HCT116 (cell line): Measurements from ENCODE around the gene MOB3B. TPM values are rescaled to one million over a fixed set of nuclear protein-coding genes. Genes with fewer than 3 reads are reported as not detected.

Experiments
- ATAC-seq: fragments of 200-7000 bp; cut with Tn5 transposase; 2 replicates; pipeline ENCODE4 v1.9.1; 2020; ENCODE audit warnings: mild to moderate bottlenecking, moderate library complexity
- BruUV-seq: library from RNA; stranded (reverse); fragments of 400-500 nt; replicated peaks from 2 replicates; lab custom pipeline; 2021; lab: Mats Ljungman, UMichigan
- CTCF ChIA-PET: fragments of 300-600 bp; sonication (Branson Sonifier 250); formaldehyde crosslinking; loops from one replicate; lab custom pipeline; 2021; ENCODE audit warnings: antibody characterized with exemption; lab: Charles Lee
- POLR2A ChIA-PET: fragments of 300-600, 350-600 bp; sonication (Branson Sonifier 250); formaldehyde crosslinking; loops from one replicate; lab custom pipeline; 2021; ENCODE audit warnings: antibody characterized with exemption; lab: Charles Lee
- RAD21 ChIA-PET, 2 experiments: fragments of 300-600 bp; sonication (Branson Sonifier 250); formaldehyde crosslinking; loops; one replicate each; lab custom pipeline; 2023; ENCODE audit warnings: low total read pairs in 2 of 2; ENCODE audit not compliant: uncharacterized antibody in 2 of 2, unreplicated experiment in 2 of 2, low non-redundant PET in 1 of 2; lab: Charles Lee
- DNase-seq: peaks from one replicate; pipeline ENCODE4 v3.0.0-alpha.2; 2010; ENCODE audit warnings: low read depth, low spot score
- H2AFZ ChIP-seq: fragments of 200-600 bp; shearing (Covaris generic), sonication (generic); 2 replicates; pipeline ENCODE4 v1.6.1; 2017; ENCODE audit warnings: low read depth, mixed run types, mixed read lengths, antibody characterized with exemption, low read length; ENCODE audit not compliant: poor library complexity, severe bottlenecking
- H3K27ac ChIP-seq: 2 replicates; pipeline ENCODE4 v1.5.1; 2012; ENCODE audit warnings: low read depth, low read length
- H3K27me3 ChIP-seq: fragments of 200-600 bp; sonication (generic); 2 replicates; pipeline ENCODE4 v1.6.1; 2016; ENCODE audit warnings: mixed run types, low read length, mixed read lengths; ENCODE audit not compliant: insufficient read depth
- H3K36me3 ChIP-seq, 2 experiments: fragments of 200-500 bp in 1 of 2; fragments of 200-600 bp in 1 of 2; sonication (Bioruptor generic) in 1 of 2; sonication (generic) in 1 of 2; 2 replicates each; pipeline versions ENCODE4 v1.5.1 to v1.6.1; 2014 to 2016; ENCODE audit warnings: low read length in 2 of 2, inconsistent platforms in 1 of 2, mixed read lengths in 1 of 2, mixed run types in 1 of 2; ENCODE audit not compliant: insufficient read depth in 2 of 2, control insufficient read depth in 1 of 2
- H3K4me1 ChIP-seq, 2 experiments: fragments of 200-600 bp in 1 of 2; sonication (generic) in 1 of 2; 2 replicates each; pipeline versions ENCODE4 v1.5.1 to v1.6.1; 2012 to 2017; ENCODE audit warnings: low read length in 2 of 2, inconsistent platforms in 1 of 2, mild to moderate bottlenecking in 1 of 2, mixed read lengths in 1 of 2, mixed run types in 1 of 2, moderate library complexity in 1 of 2; ENCODE audit not compliant: insufficient read depth in 2 of 2, control insufficient read depth in 1 of 2
- H3K4me2 ChIP-seq: fragments of 200-600 bp; sonication (generic); 2 replicates; pipeline ENCODE4 v1.6.1; 2017; ENCODE audit warnings: mixed run types, low read length, mixed read lengths
- H3K4me3 ChIP-seq, 2 experiments: fragments of 200-600 bp in 1 of 2; sonication (generic) in 1 of 2; replicated peaks in 1 of 2; 2 replicates each; pipeline ENCODE4 v1.5.1; 2011 to 2016; ENCODE audit warnings: low read length in 2 of 2, control low read depth in 1 of 2, low read depth in 1 of 2, mild to moderate bottlenecking in 1 of 2, mixed read lengths in 1 of 2, mixed run types in 1 of 2
- H3K79me2 ChIP-seq: fragments of 200-600 bp; sonication (generic); 2 replicates; pipeline ENCODE4 v1.6.1; 2017; ENCODE audit warnings: mild to moderate bottlenecking, mixed run types, low read length, moderate library complexity, mixed read lengths; ENCODE audit not compliant: insufficient read depth
- H3K9ac ChIP-seq: fragments of 200-600 bp; sonication (generic); 2 replicates; pipeline ENCODE4 v1.6.1; 2016; ENCODE audit warnings: low read length, mixed read lengths
- H3K9me2 ChIP-seq: fragments of 200-600 bp; sonication (generic), shearing (Covaris generic); 2 replicates; pipeline ENCODE4 v1.6.1; 2017; ENCODE audit warnings: mixed run types, mild to moderate bottlenecking, moderate library complexity; ENCODE audit not compliant: insufficient read depth
- H3K9me3 ChIP-seq, 2 experiments: fragments of 200-500 bp in 1 of 2; fragments of 200-600 bp in 1 of 2; sonication (Bioruptor generic) in 1 of 2; sonication (generic) in 1 of 2; 2 replicates each; pipeline ENCODE4 v1.6.1; 2014 to 2017; ENCODE audit warnings: low read length in 2 of 2, mixed read lengths in 2 of 2, inconsistent platforms in 1 of 2, low read depth in 1 of 2, mild to moderate bottlenecking in 1 of 2, mixed run types in 1 of 2, moderate library complexity in 1 of 2; ENCODE audit not compliant: control insufficient read depth in 1 of 2, insufficient read depth in 1 of 2
- H4K20me1 ChIP-seq: fragments of 200-600 bp; sonication (generic), shearing (Covaris generic); 2 replicates; pipeline ENCODE4 v1.6.1; 2017; ENCODE audit warnings: mixed run types, mild to moderate bottlenecking, moderate library complexity; ENCODE audit not compliant: insufficient read depth
- ELF1 ChIP-seq: IDR thresholded peaks from 2 replicates; pipeline ENCODE4 v1.6.1; 2012; ENCODE audit warnings: low read depth, borderline replicate concordance
- EZH2phosphoT487 ChIP-seq: fragments of 200-600 bp; IDR thresholded peaks from 2 replicates; pipeline ENCODE4 v1.6.1; 2018; ENCODE audit warnings: antibody characterized with exemption, borderline replicate concordance
- FOSL1 ChIP-seq: IDR thresholded peaks from 2 replicates; pipeline ENCODE4 v1.6.1; 2012; ENCODE audit warnings: low read depth
- JUND ChIP-seq: IDR thresholded peaks from 2 replicates; pipeline ENCODE4 v1.6.1; 2012
- POLR2A ChIP-seq: IDR thresholded peaks from 2 replicates; pipeline ENCODE4 v1.7.0; 2011; ENCODE audit warnings: borderline replicate concordance; ENCODE audit not compliant: insufficient read depth, insufficient read length; ENCODE audit errors: extremely low read depth
- POLR2AphosphoS5 ChIP-seq: IDR thresholded peaks from 2 replicates; pipeline ENCODE4 v1.6.1; 2011; ENCODE audit warnings: mild to moderate bottlenecking, low read depth, low read length, moderate library complexity
- RAD21 ChIP-seq: IDR thresholded peaks from 2 replicates; pipeline ENCODE4 v1.6.1; 2012; ENCODE audit warnings: low read depth, mild to moderate bottlenecking
- SP1 ChIP-seq: IDR thresholded peaks from 2 replicates; pipeline ENCODE4 v1.6.1; 2012; ENCODE audit warnings: low read depth
- SRF ChIP-seq: IDR thresholded peaks from 2 replicates; pipeline ENCODE4 v1.6.1; 2012; ENCODE audit warnings: low read depth
- TCF7L2 ChIP-seq: IDR thresholded peaks from 2 replicates; pipeline ENCODE4 v1.7.0; 2011; ENCODE audit warnings: borderline replicate concordance, inconsistent platforms; ENCODE audit not compliant: insufficient read depth, insufficient read length; ENCODE audit errors: extremely low read depth
- YY1 ChIP-seq: IDR thresholded peaks from 2 replicates; pipeline ENCODE4 v1.6.1; 2011; ENCODE audit warnings: low read length, low read depth, moderate library complexity, mild to moderate bottlenecking; ENCODE audit not compliant: insufficient replicate concordance; ENCODE audit errors: extremely low read depth
- ZFX ChIP-seq: fragments of 450-650 bp; IDR thresholded peaks from 2 replicates; pipeline ENCODE4 v1.6.1; 2017
- ZNF274 ChIP-seq: fragments of 200-500 bp; sonication (Bioruptor generic); IDR thresholded peaks from 2 replicates; pipeline ENCODE4 v1.6.1; 2014; ENCODE audit warnings: mild to moderate bottlenecking, low read depth, low read length, inconsistent platforms
- intact Hi-C: fragments of 100-400 bp; cut with micrococcal nuclease; formaldehyde crosslinking; loops from 2 replicates; pipeline ENCODE4 v1.10.0; 2022
- total RNA-seq: library from RNA; stranded (reverse); gene quantifications from one replicate; pipeline ENCODE4 v1.2.1, GENCODE V29; 2021; ENCODE audit not compliant: unreplicated experiment
- TF ChIP-seq, protein P1 (sequence below): IDR thresholded peaks from 2 replicates; pipeline ENCODE4 v1.6.1; 2012
- TF ChIP-seq, protein P2 (sequence below): IDR thresholded peaks from 2 replicates; pipeline ENCODE4 v1.6.1; 2012; ENCODE audit warnings: low read depth

Gene MOB3B
- total RNA-seq, 1 experiment from 2014 or later: 1.2 TPM

DNA sequence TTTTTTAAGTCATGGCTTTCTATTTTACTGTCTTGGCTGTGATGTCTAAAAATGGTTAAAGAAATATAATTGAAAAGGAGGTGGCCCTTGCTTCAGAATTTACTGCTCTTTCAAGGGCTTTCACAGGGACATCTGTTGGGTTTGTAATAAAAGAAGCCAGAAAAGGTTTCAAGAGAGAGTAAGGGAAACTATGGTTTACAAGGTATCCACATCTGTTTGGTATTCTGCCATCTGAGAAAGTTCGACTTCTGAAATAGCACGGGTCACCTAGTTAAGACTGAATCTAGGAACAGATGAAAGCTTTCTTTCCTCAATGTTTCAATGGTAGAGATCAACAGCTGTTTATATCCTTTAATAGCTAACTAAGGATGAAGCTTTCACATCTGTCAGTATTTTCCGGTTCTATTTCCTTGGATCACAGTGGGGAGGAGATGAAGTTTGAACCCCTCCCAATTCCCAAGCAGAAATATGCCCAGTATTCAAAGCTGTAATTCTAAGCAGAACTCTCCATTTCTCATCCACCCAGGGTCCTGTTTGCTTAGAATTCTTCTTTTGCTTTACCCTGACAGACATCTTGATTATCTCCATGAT is 78.3 kb downstream of the MOB3B start:
- Histone ChIP-seq H3K79me2 (no peaks in the 10 kb centered on the region), H3K9ac (no peak overlapping the region), H3K9me3 (no peaks in the 10 kb centered on the region), H3K4me2 (no peak overlapping the region), H3K27me3 (no peaks in the 10 kb centered on the region; the same call in 1 of the 2 replicates), H3K27ac (no peak overlapping the region)
- intact Hi-C loops: no loop called here
- ATAC-seq: no peak
- BruUV-seq: no TSS peak
- TF ChIP-seq ELF1 (no peak), FOSL1 (no peak), POLR2AphosphoS5 (no peak), ZFX (no peak), YY1 (no peak), SP1 (no peak), SRF (no peak), EZH2phosphoT487 (no peak), TCF7L2 (no peak), POLR2A (no peak), RAD21 (no peak), JUND (no peak), ZNF274 (no peak)
- TF ChIP-seq, protein P1, sequence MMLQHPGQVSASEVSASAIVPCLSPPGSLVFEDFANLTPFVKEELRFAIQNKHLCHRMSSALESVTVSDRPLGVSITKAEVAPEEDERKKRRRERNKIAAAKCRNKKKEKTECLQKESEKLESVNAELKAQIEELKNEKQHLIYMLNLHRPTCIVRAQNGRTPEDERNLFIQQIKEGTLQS: no peak
- TF ChIP-seq, protein P2, sequence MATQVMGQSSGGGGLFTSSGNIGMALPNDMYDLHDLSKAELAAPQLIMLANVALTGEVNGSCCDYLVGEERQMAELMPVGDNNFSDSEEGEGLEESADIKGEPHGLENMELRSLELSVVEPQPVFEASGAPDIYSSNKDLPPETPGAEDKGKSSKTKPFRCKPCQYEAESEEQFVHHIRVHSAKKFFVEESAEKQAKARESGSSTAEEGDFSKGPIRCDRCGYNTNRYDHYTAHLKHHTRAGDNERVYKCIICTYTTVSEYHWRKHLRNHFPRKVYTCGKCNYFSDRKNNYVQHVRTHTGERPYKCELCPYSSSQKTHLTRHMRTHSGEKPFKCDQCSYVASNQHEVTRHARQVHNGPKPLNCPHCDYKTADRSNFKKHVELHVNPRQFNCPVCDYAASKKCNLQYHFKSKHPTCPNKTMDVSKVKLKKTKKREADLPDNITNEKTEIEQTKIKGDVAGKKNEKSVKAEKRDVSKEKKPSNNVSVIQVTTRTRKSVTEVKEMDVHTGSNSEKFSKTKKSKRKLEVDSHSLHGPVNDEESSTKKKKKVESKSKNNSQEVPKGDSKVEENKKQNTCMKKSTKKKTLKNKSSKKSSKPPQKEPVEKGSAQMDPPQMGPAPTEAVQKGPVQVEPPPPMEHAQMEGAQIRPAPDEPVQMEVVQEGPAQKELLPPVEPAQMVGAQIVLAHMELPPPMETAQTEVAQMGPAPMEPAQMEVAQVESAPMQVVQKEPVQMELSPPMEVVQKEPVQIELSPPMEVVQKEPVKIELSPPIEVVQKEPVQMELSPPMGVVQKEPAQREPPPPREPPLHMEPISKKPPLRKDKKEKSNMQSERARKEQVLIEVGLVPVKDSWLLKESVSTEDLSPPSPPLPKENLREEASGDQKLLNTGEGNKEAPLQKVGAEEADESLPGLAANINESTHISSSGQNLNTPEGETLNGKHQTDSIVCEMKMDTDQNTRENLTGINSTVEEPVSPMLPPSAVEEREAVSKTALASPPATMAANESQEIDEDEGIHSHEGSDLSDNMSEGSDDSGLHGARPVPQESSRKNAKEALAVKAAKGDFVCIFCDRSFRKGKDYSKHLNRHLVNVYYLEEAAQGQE: no peak
- TF ChIP-seq, all 23 proteins: peak for 0
- ChIA-PET POLR2A (no interaction called here), RAD21 (no interaction called here), CTCF (no interaction called here)
- no peak for DNase-seq
- no peaks in the 10 kb centered on the region for H3K4me1 ChIP-seq
- no peaks in the 10 kb centered on the region for H3K9me2 ChIP-seq
- no peaks in the 10 kb centered on the region for H3K36me3 ChIP-seq
- no peaks in the 10 kb centered on the region for H4K20me1 ChIP-seq
- H3K4me3 ChIP-seq: no peak overlapping the region
- no peak overlapping the region for H2AFZ ChIP-seq
